Raji (cell line): ENCODE measurements around the gene WDR45B.

ENCODE experiments used
- POLR2A ChIP-seq: IDR thresholded peaks from 2 replicates; pipeline ENCODE4 v1.6.1; 2011; ENCODE audit warnings: low read depth, low read length, control low read depth; ENCODE audit not compliant: insufficient read depth

Gene WDR45B

DNA sequence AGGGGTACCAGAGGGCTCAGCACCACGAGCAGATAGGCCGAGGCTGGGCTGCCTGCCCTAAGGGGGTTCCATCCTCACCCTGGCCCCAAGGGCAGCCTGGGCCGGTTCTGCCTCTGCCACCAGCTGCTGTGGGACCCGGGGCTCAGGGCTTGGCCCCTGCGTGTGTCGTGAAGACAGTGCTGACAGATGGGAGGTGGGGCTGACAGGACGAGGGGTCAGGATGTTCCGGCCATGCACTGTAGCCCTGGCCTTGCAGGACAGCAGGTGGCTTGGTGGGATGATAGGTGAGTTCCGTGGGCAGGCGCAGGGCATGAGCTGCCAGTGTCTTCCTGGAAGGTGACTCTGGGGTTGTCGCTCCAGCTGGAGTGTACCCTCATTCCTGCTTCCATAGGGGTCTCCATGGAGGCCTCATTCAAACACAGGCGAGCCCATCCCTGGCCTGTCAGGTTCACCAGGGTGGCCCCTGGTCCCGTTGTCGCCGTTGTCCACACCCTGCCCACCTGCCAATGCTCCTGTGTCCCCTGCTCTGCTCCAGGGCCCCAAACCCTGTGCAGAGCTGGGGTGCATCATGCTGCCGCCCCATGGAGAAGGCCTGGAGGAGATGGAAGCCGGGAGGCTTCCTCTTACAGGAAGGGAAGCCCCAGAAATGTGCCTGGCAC is 57.2 kb downstream of the WDR45B start:
- TF ChIP-seq POLR2A: no peak

DNA sequence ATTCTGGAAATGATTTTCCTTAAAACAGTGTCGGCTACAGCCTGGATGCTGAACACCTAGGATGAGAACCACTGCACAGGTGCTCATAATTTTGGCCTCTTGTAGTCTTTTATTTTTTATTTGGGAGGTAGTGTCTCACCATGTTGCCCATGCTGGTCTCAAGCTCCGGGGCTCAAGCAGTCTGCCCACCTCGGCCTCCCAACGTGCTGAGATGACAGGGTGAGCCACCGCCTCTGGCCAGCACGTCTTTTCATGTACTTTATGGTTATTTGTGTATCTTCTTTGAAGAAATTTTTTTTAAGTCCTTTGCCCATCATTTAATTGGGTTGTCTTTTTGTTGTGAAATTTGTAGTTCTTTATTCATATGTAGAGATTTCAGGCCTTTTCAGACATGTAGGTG is 58.0 kb downstream of the WDR45B start:
- TF ChIP-seq POLR2A: no peak

DNA sequence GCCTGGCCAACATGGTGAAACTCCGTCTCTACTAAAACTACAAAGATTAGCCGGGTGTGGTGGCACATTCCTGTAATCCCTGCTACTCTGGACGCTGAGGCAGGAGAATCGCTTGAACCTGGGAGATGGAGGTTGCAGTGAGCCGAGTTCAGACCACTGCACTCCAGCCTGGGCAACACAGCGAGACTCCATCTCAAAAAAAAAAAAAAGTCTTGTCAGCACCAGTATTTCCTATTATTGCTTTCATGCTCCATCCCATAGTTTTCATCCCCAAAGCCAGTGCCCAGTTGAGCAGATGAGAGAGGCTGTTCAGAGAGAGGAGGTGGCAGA is 58.4 kb downstream of the WDR45B start:
- TF ChIP-seq POLR2A: no peak

DNA sequence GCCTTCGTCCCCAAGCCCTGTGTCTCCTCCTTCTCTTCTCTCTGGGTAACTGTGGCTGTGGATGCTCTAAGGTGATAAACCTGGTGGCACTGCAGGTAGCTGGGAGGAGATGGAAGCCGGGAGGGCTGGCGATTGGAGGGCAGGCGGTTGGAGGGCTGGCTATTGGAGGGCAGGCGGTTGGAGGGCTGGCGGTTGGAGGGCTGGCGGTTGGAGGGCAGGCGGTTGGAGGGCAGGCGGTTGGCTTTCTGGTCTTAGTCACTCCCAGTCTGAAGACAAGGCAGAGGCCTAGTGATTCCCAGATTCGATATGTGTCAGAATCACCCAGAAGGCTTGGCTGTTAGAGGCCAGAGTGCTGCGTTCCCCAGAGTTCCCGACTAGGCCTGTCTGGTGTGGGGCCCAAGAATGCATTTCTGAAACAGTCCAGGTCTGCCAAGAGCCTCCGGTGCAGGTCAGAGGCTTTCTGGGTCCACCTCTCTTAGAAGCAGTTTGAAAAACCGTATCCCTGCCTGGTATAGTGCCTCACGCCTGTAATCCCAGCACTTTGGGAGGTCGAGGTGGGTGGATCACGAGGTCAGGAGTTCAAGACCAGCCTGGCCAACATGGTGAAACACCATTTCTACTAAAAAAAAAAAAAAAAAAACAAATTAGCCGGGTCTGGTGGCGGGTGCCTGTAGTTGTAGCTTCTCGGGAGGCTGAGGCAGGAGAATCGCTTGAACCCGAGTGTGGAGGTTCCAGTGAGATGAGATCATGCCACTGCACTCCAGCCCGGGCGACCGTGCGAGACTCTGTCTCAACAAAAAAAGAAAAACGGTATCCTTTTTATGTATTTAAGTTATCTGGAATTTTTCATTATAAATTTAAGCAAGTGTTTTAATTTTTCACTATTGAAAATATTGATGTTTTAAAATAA is 59.7 kb downstream of the WDR45B start:
- no peak for TF ChIP-seq POLR2A

- TF ChIP-seq POLR2A: no peak
Observed at GRCh38 chr17:82587234-82588086, 60.8 kb downstream of the WDR45B start.

GRCh38 chr17:82586576-82587233 is 61.5 kb downstream of the WDR45B start:
- no peak for TF ChIP-seq POLR2A

GRCh38 chr17:82583720-82584234 is 64.5 kb downstream of the WDR45B start:
- TF ChIP-seq POLR2A: no peak

- TF ChIP-seq POLR2A: no peak
Observed at GRCh38 chr17:82582709-82583108, 65.5 kb downstream of the WDR45B start.

GRCh38 chr17:82582213-82582612 is 66.0 kb downstream of the WDR45B start:
- no peak for TF ChIP-seq POLR2A

DNA sequence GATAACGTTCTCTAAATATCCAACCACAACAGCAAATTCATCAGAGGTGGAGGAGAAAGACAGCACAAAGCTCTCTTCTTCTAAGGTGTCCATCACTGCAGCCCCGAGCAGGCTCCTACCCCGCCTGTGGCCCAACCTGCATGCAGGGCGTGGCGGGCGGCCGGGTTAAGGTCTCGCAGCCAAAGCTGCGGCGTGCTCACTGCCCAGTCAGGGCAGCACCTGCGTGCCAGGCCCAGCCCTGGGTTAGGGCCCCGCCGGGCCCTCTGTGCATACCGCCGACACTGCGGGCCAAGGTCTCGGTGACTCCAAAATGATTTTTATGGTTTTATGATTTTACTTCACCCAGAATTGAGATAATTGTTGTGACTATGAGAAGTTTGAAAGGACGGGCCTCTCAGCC is 70.9 kb downstream of the WDR45B start:
- TF ChIP-seq POLR2A: no peak

DNA sequence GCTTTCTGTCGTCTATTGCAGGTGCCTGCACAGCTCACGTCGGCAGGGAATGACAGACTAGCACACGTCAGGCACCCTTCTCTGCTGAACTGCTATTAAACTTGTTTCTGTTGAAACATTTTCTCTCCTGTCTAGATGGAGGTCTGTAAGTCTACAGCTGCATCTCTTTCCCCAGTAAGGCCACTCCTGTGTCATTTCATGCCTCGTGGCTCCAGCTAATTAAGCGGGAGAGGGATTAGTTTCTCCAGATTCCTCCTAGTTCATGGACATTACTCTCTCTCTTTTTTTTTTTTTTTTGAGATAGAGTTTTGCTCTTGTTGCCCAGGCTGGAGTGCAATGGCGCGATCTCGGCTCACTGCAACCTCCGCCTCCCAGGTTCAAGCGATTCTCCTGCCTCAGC is 74.2 kb downstream of the WDR45B start:
- no peak for TF ChIP-seq POLR2A

- TF ChIP-seq POLR2A: no peak
Observed at GRCh38 chr17:82571855-82572254, 76.4 kb downstream of the WDR45B start.

GRCh38 chr17:82570277-82570676 is 78.0 kb downstream of the WDR45B start:
- TF ChIP-seq POLR2A: no peak

DNA sequence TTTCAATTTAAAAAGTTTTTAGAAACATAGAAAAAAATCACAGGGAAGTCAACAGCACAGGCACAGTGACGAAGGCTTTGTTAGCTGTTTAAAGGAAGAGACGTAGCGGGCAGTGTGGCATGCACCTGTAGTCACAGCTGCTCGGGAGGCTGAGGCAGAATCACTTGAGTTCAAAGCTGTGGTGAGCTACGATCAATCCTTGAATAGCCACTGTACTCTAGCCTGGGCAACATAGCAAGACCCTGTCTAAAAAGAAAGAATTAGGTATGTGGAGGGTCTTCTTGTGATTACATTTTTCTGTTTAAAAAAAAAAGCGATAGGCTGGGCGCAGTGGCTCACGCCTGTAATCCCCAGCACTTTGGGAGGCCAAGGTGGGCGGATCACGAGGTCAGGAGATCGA is 78.6 kb downstream of the WDR45B start:
- TF ChIP-seq POLR2A: no peak

DNA sequence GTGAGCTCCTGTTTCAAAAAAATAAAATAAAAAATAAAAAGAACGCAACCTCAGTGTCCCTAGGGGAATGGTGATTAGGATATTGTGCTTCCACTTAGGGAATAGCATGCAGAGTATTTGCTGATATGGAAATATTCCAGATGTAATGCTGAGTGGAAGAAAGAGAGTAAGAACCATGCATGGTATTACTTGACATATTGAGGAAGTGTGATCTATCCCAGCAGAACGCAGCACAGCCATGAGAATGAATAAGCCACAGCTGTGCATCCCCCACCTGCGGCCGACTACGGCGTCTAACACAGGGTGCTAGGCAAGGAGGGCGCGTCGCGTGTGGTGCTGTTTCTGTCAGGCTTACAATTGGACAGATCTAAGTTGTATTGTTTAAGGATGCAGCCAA is 79.2 kb downstream of the WDR45B start:
- no peak for TF ChIP-seq POLR2A
